GM18517 (cell line): ENCODE data around the gene KRT3.

Experiments
- ATAC-seq: cut with Tn5 transposase; IDR thresholded peaks from one replicate; pipeline ENCODE4 v1.9.1; 2021; ENCODE audit warnings: mild to moderate bottlenecking, moderate library complexity; ENCODE audit not compliant: unreplicated experiment

Gene KRT3

GRCh38 chr12:52827499-52828090 lies 31.7 kb upstream of the KRT3 start:
- no peak for ATAC-seq

GRCh38 chr12:52826611-52827498 lies 30.9 kb upstream of the KRT3 start:
- ATAC-seq = no peak

GRCh38 chr12:52825961-52826360 lies 30.0 kb upstream of the KRT3 start:
- no peak for ATAC-seq

- no peak for ATAC-seq
Measured at GRCh38 chr12:52824741-52825410, 29.0 kb upstream of the KRT3 start.

- ATAC-seq = no peak
Measured at GRCh38 chr12:52823761-52824450, 28.0 kb upstream of the KRT3 start.

GRCh38 chr12:52822771-52823510 lies 27.0 kb upstream of the KRT3 start:
- no peak for ATAC-seq

- ATAC-seq = no peak
Measured at GRCh38 chr12:52821826-52822660, 26.1 kb upstream of the KRT3 start.

- no peak for ATAC-seq
Measured at GRCh38 chr12:52821071-52821730, 25.3 kb upstream of the KRT3 start.

- ATAC-seq = no peak
Measured at GRCh38 chr12:52820521-52820920, 24.6 kb upstream of the KRT3 start.

- ATAC-seq = no peak
Measured at GRCh38 chr12:52819731-52820510, 24.0 kb upstream of the KRT3 start.

- ATAC-seq = no peak
Measured at GRCh38 chr12:52818887-52819420, 23.0 kb upstream of the KRT3 start.

GRCh38 chr12:52818388-52818787 lies 22.5 kb upstream of the KRT3 start:
- no peak for ATAC-seq

GRCh38 chr12:52817699-52818238 lies 21.9 kb upstream of the KRT3 start:
- ATAC-seq = no peak

GRCh38 chr12:52817003-52817698 lies 21.2 kb upstream of the KRT3 start:
- ATAC-seq = no peak

GRCh38 chr12:52815676-52816588 lies 20.0 kb upstream of the KRT3 start:
- no peak for ATAC-seq

- no peak for ATAC-seq
Measured at GRCh38 chr12:52815161-52815560, 19.2 kb upstream of the KRT3 start.
